ENCODE data around the gene CFAP61.

The CFAP61 gene

GRCh38 chr20:20038586-20038985, 13.7 kb upstream of the CFAP61 start:
- no peak for TF ChIP-seq CTCF (IDR thresholded peaks at IDR 0.05; ENCODE audit: low read depth, low read length)
- Histone ChIP-seq H3K36me3 (peaks cover 76% of the 10 kb centered on the region), H3K27me3 (no peaks in the 10 kb centered on the region)

GRCh38 chr20:20039752-20040387, 12.5 kb upstream of the CFAP61 start:
- Histone ChIP-seq H3K4me1 (peaks cover 2% of the 10 kb centered on the region; the same call in 1 of the 2 replicates), H3K9me3 (no peaks in the 10 kb centered on the region), H3K36me3 (peaks cover 85% of the 10 kb centered on the region), H3K4me3 (ENCODE audit: low read depth, low read length) (no peak overlapping the region), H3K27me3 (no peaks in the 10 kb centered on the region)
- no peak for TF ChIP-seq CTCF (IDR thresholded peaks at IDR 0.05; ENCODE audit: low read depth, low read length)
- DNase-seq = no peak

More at GRCh38 chr20:20038586-20038985, 13.7 kb upstream of the CFAP61 start:
- Histone ChIP-seq H3K9me3 (no peaks in the 10 kb centered on the region), H3K4me3 (ENCODE audit: low read depth, low read length) (no peak overlapping the region), H3K4me1 (peaks cover 8% of the 10 kb centered on the region; the same call in 1 of the 2 replicates)
- DNase-seq = no peak

DNA sequence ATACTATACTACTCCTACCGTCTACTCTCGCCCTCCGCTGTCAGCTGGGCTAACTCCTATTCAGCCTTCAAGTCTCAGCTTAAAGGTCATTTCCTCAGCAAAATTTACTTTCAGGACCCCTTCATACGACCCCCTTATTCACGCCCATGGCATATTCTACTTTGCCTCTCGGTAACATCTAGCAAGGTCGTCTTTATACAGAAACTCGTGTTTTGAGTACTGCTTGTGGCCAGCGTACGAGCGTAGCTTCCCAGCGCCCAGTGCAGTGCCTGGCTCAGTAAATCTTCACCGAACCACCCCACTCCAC, 612 bp upstream of the CFAP61 start:
- no peaks in the 10 kb centered on the region for H3K27me3 ChIP-seq
- peaks cover 25% of the 10 kb centered on the region for H3K36me3 ChIP-seq
- no peak for TF ChIP-seq CTCF (IDR thresholded peaks at IDR 0.05; ENCODE audit: low read depth, low read length)
- no peaks in the 10 kb centered on the region for H3K9me3 ChIP-seq
- H3K4me3 ChIP-seq (ENCODE audit: low read depth, low read length) = peak overlapping the region; percentile 97
- DNase-seq = no peak
- H3K4me1 ChIP-seq = no peaks in the 10 kb centered on the region

DNA sequence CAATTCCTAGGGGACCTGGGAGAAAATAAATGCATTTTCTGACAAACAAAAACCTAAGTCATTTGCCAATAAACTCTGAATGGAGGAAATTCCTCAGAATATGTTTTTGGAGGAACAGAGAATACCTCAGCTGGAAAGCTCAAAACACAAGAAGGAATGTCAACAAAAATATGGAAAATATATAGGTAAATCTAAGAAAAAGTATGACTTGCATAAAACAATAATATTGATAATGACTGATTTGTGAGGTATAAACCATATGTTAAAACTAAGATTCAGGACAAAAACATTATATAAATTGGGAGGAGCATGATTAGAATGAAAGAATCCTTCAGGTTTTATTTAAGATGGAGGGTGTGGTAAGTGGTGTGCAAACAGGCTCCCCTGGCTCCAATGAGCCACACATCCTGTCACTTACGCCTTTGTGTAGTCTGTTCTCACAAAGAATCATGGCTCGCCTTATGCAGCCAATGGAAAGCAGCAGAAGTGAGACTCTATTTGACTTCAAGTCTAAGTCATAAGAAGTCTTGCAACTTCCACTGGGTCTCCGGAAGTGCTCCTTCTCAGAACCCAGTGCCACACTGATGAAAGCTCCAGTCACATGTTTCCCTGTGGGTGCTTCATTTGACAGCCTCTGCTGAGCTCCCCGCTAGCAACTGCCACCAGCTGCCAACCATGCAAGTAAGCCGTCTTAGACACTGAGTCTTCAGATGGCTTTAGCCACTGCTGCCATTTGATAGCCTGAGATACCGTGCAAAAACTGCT, 8.1 kb downstream of the CFAP61 start:
- Histone ChIP-seq H3K9me3 (no peaks in the 10 kb centered on the region), H3K4me3 (ENCODE audit: low read depth, low read length) (no peak overlapping the region), H3K4me1 (no peaks in the 10 kb centered on the region), H3K36me3 (no peaks in the 10 kb centered on the region), H3K27me3 (peaks cover 9% of the 10 kb centered on the region)
- no peak for DNase-seq
- no peak for TF ChIP-seq CTCF (IDR thresholded peaks at IDR 0.05; ENCODE audit: low read depth, low read length)

- Histone ChIP-seq H3K9me3 (no peaks in the 10 kb centered on the region), H3K36me3 (no peaks in the 10 kb centered on the region), H3K4me3 (ENCODE audit: low read depth, low read length) (no peak overlapping the region), H3K27me3 (peaks cover 9% of the 10 kb centered on the region), H3K4me1 (no peaks in the 10 kb centered on the region)
- no peak for TF ChIP-seq CTCF (IDR thresholded peaks at IDR 0.05; ENCODE audit: low read depth, low read length)
- no peak for DNase-seq
These were observed 11.8 kb downstream of the CFAP61 start for GRCh38 chr20:20063941-20064702.
